HEK293 (cell line): ENCODE measurements around the gene RRP1B.

Source experiments
- BCL11A ChIP-seq: fragments of 450-650 bp; formaldehyde crosslinking; IDR thresholded peaks from 2 replicates; pipeline ENCODE4 v1.5.1; 2016; ENCODE audit warnings: low read depth, missing biosample characterization, missing genetic modification characterization
- HOXD13 ChIP-seq: sonication (generic); formaldehyde crosslinking; IDR thresholded peaks from 2 replicates; pipeline ENCODE4 v1.8.0; 2022; ENCODE audit warnings: missing genetic modification reagents, borderline replicate concordance
- KLF1 ChIP-seq: fragments of 450-650 bp; formaldehyde crosslinking; IDR thresholded peaks from 2 replicates; pipeline ENCODE4 v1.5.1; 2016; ENCODE audit warnings: missing biosample characterization, missing genetic modification characterization
- KLF9 ChIP-seq: fragments of 450-650 bp; formaldehyde crosslinking; IDR thresholded peaks from 2 replicates; pipeline ENCODE4 v1.5.1; 2016; ENCODE audit warnings: missing biosample characterization, missing genetic modification characterization, low read depth
- PRDM10 ChIP-seq: fragments of 450-650 bp; formaldehyde crosslinking; IDR thresholded peaks from 2 replicates; pipeline ENCODE4 v1.5.1; 2016; ENCODE audit warnings: missing biosample characterization, missing genetic modification characterization
- ZEB2 ChIP-seq: fragments of 450-650 bp; formaldehyde crosslinking; IDR thresholded peaks from 2 replicates; pipeline ENCODE4 v1.5.1; 2016; ENCODE audit warnings: missing biosample characterization, missing genetic modification characterization
- ZFHX2 ChIP-seq: fragments of 450-650 bp; formaldehyde crosslinking; conservative IDR thresholded peaks from 2 replicates; pipeline ENCODE4 v1.5.1; 2016; ENCODE audit warnings: missing biosample characterization, missing genetic modification characterization
- ZFP37 ChIP-seq: fragments of 450-650 bp; formaldehyde crosslinking; IDR thresholded peaks from 2 replicates; pipeline ENCODE4 v1.5.1; 2016; ENCODE audit warnings: missing biosample characterization, missing genetic modification characterization
- ZNF10 ChIP-seq: fragments of 450-650 bp; formaldehyde crosslinking; IDR thresholded peaks from 2 replicates; pipeline ENCODE4 v1.5.1; 2017; ENCODE audit warnings: missing biosample characterization, missing genetic modification characterization
- ZNF112 ChIP-seq: fragments of 450-650 bp; formaldehyde crosslinking; IDR thresholded peaks from 2 replicates; pipeline ENCODE4 v1.5.0; 2017; ENCODE audit warnings: missing biosample characterization, missing genetic modification characterization
- ZNF146 ChIP-seq: fragments of 450-650 bp; formaldehyde crosslinking; IDR thresholded peaks from 2 replicates; pipeline ENCODE4 v1.5.1; 2016; ENCODE audit warnings: missing biosample characterization, missing genetic modification characterization
- ZNF155 ChIP-seq: fragments of 450-650 bp; formaldehyde crosslinking; IDR thresholded peaks from 2 replicates; pipeline ENCODE4 v1.5.1; 2016; ENCODE audit warnings: missing biosample characterization, missing genetic modification characterization
- ZNF169 ChIP-seq: fragments of 450-650 bp; formaldehyde crosslinking; IDR thresholded peaks from 2 replicates; pipeline ENCODE4 v1.5.1; 2016; ENCODE audit warnings: missing biosample characterization, missing genetic modification characterization
- ZNF280D ChIP-seq: fragments of 450-650 bp; formaldehyde crosslinking; IDR thresholded peaks from 2 replicates; pipeline ENCODE4 v1.5.1; 2016; ENCODE audit warnings: missing biosample characterization, missing genetic modification characterization
- ZNF341 ChIP-seq: fragments of 450-650 bp; formaldehyde crosslinking; IDR thresholded peaks from 2 replicates; pipeline ENCODE4; 2016; ENCODE audit warnings: low read depth, missing biosample characterization, missing genetic modification characterization
- ZNF791 ChIP-seq: fragments of 450-650 bp; formaldehyde crosslinking; IDR thresholded peaks from 2 replicates; pipeline ENCODE4 v1.5.1; 2016; ENCODE audit warnings: missing biosample characterization, missing genetic modification characterization
- ZNF837 ChIP-seq: fragments of 450-650 bp; formaldehyde crosslinking; IDR thresholded peaks from 2 replicates; pipeline ENCODE4 v1.5.1; 2016; ENCODE audit warnings: missing biosample characterization, missing genetic modification characterization
- TF ChIP-seq, protein P1 (sequence below): fragments of 450-650 bp; formaldehyde crosslinking; IDR thresholded peaks from 2 replicates; pipeline ENCODE4 v1.5.1; 2017; ENCODE audit warnings: missing biosample characterization, missing genetic modification characterization
- TF ChIP-seq, protein P2 (sequence below): fragments of 450-650 bp; formaldehyde crosslinking; conservative IDR thresholded peaks from 2 replicates; pipeline ENCODE4 v1.5.1; 2016; ENCODE audit warnings: low read depth, missing biosample characterization, missing genetic modification characterization

RRP1B gene

GRCh38 chr21:43712268-43712942 is 53.0 kb downstream of the RRP1B start (continued):
- TF ChIP-seq, protein P1, sequence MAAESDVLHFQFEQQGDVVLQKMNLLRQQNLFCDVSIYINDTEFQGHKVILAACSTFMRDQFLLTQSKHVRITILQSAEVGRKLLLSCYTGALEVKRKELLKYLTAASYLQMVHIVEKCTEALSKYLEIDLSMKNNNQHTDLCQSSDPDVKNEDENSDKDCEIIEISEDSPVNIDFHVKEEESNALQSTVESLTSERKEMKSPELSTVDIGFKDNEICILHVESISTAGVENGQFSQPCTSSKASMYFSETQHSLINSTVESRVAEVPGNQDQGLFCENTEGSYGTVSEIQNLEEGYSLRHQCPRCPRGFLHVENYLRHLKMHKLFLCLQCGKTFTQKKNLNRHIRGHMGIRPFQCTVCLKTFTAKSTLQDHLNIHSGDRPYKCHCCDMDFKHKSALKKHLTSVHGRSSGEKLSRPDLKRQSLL (tag by site-specific recombination) = no peak
- TF ChIP-seq ZFHX2 (tag by site-specific recombination) (no peak), ZNF837 (tag by site-specific recombination) (no peak), ZFP37 (no peak), HOXD13 (CRISPR knock-in tag) (no peak), BCL11A (tag by site-specific recombination) (0 out of 2 replicates have a peak, but pooled peaks have one; percentile 24), ZNF112 (tag by site-specific recombination) (no peak), ZNF341 (0 out of 2 replicates have a peak, but pooled peaks have one; percentile 17), ZNF146 (tag by site-specific recombination) (no peak), KLF9 (tag by site-specific recombination) (no peak), ZNF791 (no peak), ZNF155 (tag by site-specific recombination) (no peak), ZNF280D (tag by site-specific recombination) (no peak), ZNF10 (tag by site-specific recombination) (no peak), PRDM10 (tag by site-specific recombination) (no peak), ZEB2 (tag by site-specific recombination) (0 out of 2 replicates have a peak, but pooled peaks have one; percentile 40), KLF1 (tag by site-specific recombination) (peak; percentile 72), ZNF169 (no peak)
- TF ChIP-seq, protein P2, sequence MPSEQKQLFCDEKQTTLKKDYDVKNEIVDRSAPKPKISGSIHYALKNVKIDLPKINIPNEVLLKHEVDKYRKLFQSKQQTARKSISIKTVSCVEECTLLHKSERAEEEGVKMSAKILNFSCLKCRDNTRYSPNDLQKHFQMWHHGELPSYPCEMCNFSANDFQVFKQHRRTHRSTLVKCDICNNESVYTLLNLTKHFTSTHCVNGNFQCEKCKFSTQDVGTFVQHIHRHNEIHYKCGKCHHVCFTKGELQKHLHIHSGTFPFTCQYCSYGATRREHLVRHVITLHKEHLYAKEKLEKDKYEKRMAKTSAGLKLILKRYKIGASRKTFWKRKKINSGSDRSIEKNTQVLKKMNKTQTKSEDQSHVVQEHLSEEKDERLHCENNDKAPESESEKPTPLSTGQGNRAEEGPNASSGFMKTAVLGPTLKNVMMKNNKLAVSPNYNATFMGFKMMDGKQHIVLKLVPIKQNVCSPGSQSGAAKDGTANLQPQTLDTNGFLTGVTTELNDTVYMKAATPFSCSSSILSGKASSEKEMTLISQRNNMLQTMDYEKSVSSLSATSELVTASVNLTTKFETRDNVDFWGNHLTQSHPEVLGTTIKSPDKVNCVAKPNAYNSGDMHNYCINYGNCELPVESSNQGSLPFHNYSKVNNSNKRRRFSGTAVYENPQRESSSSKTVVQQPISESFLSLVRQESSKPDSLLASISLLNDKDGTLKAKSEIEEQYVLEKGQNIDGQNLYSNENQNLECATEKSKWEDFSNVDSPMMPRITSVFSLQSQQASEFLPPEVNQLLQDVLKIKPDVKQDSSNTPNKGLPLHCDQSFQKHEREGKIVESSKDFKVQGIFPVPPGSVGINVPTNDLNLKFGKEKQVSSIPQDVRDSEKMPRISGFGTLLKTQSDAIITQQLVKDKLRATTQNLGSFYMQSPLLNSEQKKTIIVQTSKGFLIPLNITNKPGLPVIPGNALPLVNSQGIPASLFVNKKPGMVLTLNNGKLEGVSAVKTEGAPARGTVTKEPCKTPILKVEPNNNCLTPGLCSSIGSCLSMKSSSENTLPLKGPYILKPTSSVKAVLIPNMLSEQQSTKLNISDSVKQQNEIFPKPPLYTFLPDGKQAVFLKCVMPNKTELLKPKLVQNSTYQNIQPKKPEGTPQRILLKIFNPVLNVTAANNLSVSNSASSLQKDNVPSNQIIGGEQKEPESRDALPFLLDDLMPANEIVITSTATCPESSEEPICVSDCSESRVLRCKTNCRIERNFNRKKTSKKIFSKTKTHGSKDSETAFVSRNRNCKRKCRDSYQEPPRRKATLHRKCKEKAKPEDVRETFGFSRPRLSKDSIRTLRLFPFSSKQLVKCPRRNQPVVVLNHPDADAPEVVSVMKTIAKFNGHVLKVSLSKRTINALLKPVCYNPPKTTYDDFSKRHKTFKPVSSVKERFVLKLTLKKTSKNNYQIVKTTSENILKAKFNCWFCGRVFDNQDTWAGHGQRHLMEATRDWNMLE (tag by site-specific recombination) = no peak
